ENCODE measurements around the gene VIT.
A peak's percentile ranks its signal among the peaks of the same experiment; 100 is the strongest.

VIT gene

GRCh38 chr2:36740061-36740460 is 43.6 kb downstream of the VIT start:
- no peak for DNase-seq (ENCODE audit: low spot score in 2 of 2)
- peaks cover 4% of the 10 kb centered on the region for H3K9me3 Mint-ChIP-seq
- H3K27ac Mint-ChIP-seq: no peak overlapping the region
- H3K4me3 Mint-ChIP-seq: no peak overlapping the region
- no peaks in the 10 kb centered on the region for H3K36me3 Mint-ChIP-seq
- peaks cover 14% of the 10 kb centered on the region for H3K27me3 Mint-ChIP-seq
- ATAC-seq (ENCODE audit: low read depth): no peak
- H3K4me1 Mint-ChIP-seq: peaks cover 3% of the 10 kb centered on the region

GRCh38 chr2:36741188-36741837 is 44.8 kb downstream of the VIT start:
- Mint-ChIP-seq H3K27ac (no peak overlapping the region), H3K4me1 (peaks cover 3% of the 10 kb centered on the region), H3K27me3 (peaks cover 13% of the 10 kb centered on the region), H3K4me3 (no peak overlapping the region), H3K36me3 (no peaks in the 10 kb centered on the region), H3K9me3 (peaks cover 4% of the 10 kb centered on the region)
- DNase-seq (ENCODE audit: low spot score in 2 of 2) (no peak), ATAC-seq (ENCODE audit: low read depth) (no peak)

- Mint-ChIP-seq H3K27ac (no peak overlapping the region), H3K4me1 (peaks cover 3% of the 10 kb centered on the region), H3K27me3 (peaks cover 19% of the 10 kb centered on the region), H3K4me3 (no peak overlapping the region), H3K36me3 (no peaks in the 10 kb centered on the region), H3K9me3 (peaks cover 6% of the 10 kb centered on the region)
- ATAC-seq (ENCODE audit: low read depth) (no peak), DNase-seq (ENCODE audit: low spot score in 2 of 2) (no peak)
Measured at GRCh38 chr2:36743954-36744353, 47.4 kb downstream of the VIT start.

- DNase-seq (ENCODE audit: low spot score in 2 of 2) (no peak), ATAC-seq (ENCODE audit: low read depth) (no peak)
- Mint-ChIP-seq H3K4me1 (no peaks in the 10 kb centered on the region), H3K27me3 (peaks cover 21% of the 10 kb centered on the region), H3K9me3 (peaks cover 6% of the 10 kb centered on the region), H3K27ac (no peak overlapping the region), H3K36me3 (no peaks in the 10 kb centered on the region), H3K4me3 (no peak overlapping the region)
Measured at GRCh38 chr2:36748166-36748565, 51.7 kb downstream of the VIT start.

GRCh38 chr2:36750101-36750500 is 53.6 kb downstream of the VIT start:
- DNase-seq (ENCODE audit: low spot score in 2 of 2): no peak
- Mint-ChIP-seq H3K27me3 (peaks cover 19% of the 10 kb centered on the region), H3K36me3 (no peaks in the 10 kb centered on the region), H3K4me3 (no peak overlapping the region), H3K27ac (no peak overlapping the region), H3K4me1 (no peaks in the 10 kb centered on the region), H3K9me3 (peaks cover 2% of the 10 kb centered on the region)
- no peak for ATAC-seq (ENCODE audit: low read depth)

GRCh38 chr2:36753706-36754221 is 57.3 kb downstream of the VIT start:
- H3K9me3 Mint-ChIP-seq: no peaks in the 10 kb centered on the region
- ATAC-seq (ENCODE audit: low read depth) (no peak), DNase-seq (ENCODE audit: low spot score in 2 of 2) (no peak)
- peaks cover 15% of the 10 kb centered on the region for H3K27me3 Mint-ChIP-seq
- H3K36me3 Mint-ChIP-seq: no peaks in the 10 kb centered on the region
- H3K27ac Mint-ChIP-seq: no peak overlapping the region
- no peak overlapping the region for H3K4me3 Mint-ChIP-seq
- no peaks in the 10 kb centered on the region for H3K4me1 Mint-ChIP-seq

- ATAC-seq (ENCODE audit: low read depth) (no peak), DNase-seq (ENCODE audit: low spot score in 2 of 2) (no peak)
- Mint-ChIP-seq H3K36me3 (no peaks in the 10 kb centered on the region), H3K9me3 (no peaks in the 10 kb centered on the region), H3K27me3 (peaks cover 11% of the 10 kb centered on the region), H3K4me1 (no peaks in the 10 kb centered on the region), H3K4me3 (no peak overlapping the region), H3K27ac (no peak overlapping the region)
Measured at GRCh38 chr2:36754578-36754977, 58.1 kb downstream of the VIT start.

- H3K4me1 Mint-ChIP-seq: no peaks in the 10 kb centered on the region
- ATAC-seq (ENCODE audit: low read depth) (no peak), DNase-seq (ENCODE audit: low spot score in 2 of 2) (no peak)
- H3K36me3 Mint-ChIP-seq: no peaks in the 10 kb centered on the region
- H3K4me3 Mint-ChIP-seq: no peak overlapping the region
- H3K27me3 Mint-ChIP-seq: peaks cover 12% of the 10 kb centered on the region
- no peaks in the 10 kb centered on the region for H3K9me3 Mint-ChIP-seq
- H3K27ac Mint-ChIP-seq: no peak overlapping the region
Measured at GRCh38 chr2:36756438-36756837, 59.9 kb downstream of the VIT start.

- Mint-ChIP-seq H3K27me3 (peaks cover 6% of the 10 kb centered on the region), H3K36me3 (peaks cover 1% of the 10 kb centered on the region), H3K4me1 (no peaks in the 10 kb centered on the region), H3K4me3 (no peak overlapping the region), H3K27ac (no peak overlapping the region), H3K9me3 (peaks cover 4% of the 10 kb centered on the region)
- ATAC-seq (ENCODE audit: low read depth): no peak
- no peak for DNase-seq (ENCODE audit: low spot score in 2 of 2)
Measured at GRCh38 chr2:36762764-36763490, 66.4 kb downstream of the VIT start.

GRCh38 chr2:36769106-36769505 is 72.6 kb downstream of the VIT start:
- DNase-seq (ENCODE audit: low spot score in 2 of 2) (no peak), ATAC-seq (ENCODE audit: low read depth) (no peak)
- H3K4me3 Mint-ChIP-seq: no peak overlapping the region
- peaks cover 4% of the 10 kb centered on the region for H3K9me3 Mint-ChIP-seq
- no peaks in the 10 kb centered on the region for H3K4me1 Mint-ChIP-seq
- no peak overlapping the region for H3K27ac Mint-ChIP-seq
- H3K36me3 Mint-ChIP-seq: peaks cover 1% of the 10 kb centered on the region
- H3K27me3 Mint-ChIP-seq: peaks cover 10% of the 10 kb centered on the region

- H3K4me1 Mint-ChIP-seq: no peaks in the 10 kb centered on the region
- DNase-seq (ENCODE audit: low spot score in 2 of 2) (peak in 1 of 2 donors; percentile 7), ATAC-seq (ENCODE audit: low read depth) (no peak)
- no peaks in the 10 kb centered on the region for H3K9me3 Mint-ChIP-seq
- no peak overlapping the region for H3K4me3 Mint-ChIP-seq
- H3K27me3 Mint-ChIP-seq: peaks cover 11% of the 10 kb centered on the region
- no peaks in the 10 kb centered on the region for H3K36me3 Mint-ChIP-seq
- H3K27ac Mint-ChIP-seq: no peak overlapping the region
Measured at GRCh38 chr2:36770542-36771287, 74.2 kb downstream of the VIT start.

GRCh38 chr2:36771671-36772070 is 75.2 kb downstream of the VIT start:
- ATAC-seq (ENCODE audit: low read depth): no peak
- Mint-ChIP-seq H3K27ac (no peak overlapping the region), H3K9me3 (no peaks in the 10 kb centered on the region)

GRCh38 chr2:36773947-36774346 is 77.4 kb downstream of the VIT start:
- Mint-ChIP-seq H3K4me3 (no peak overlapping the region), H3K36me3 (no peaks in the 10 kb centered on the region), H3K27ac (no peak overlapping the region), H3K9me3 (no peaks in the 10 kb centered on the region), H3K4me1 (no peaks in the 10 kb centered on the region), H3K27me3 (peaks cover 11% of the 10 kb centered on the region)
- DNase-seq (ENCODE audit: low spot score in 2 of 2) (no peak), ATAC-seq (ENCODE audit: low read depth) (no peak)

More at GRCh38 chr2:36771671-36772070, 75.2 kb downstream of the VIT start:
- Mint-ChIP-seq H3K27me3 (peaks cover 11% of the 10 kb centered on the region), H3K4me1 (no peaks in the 10 kb centered on the region), H3K36me3 (no peaks in the 10 kb centered on the region), H3K4me3 (no peak overlapping the region)
- DNase-seq (ENCODE audit: low spot score in 2 of 2): no peak

- peaks cover 8% of the 10 kb centered on the region for H3K27me3 Mint-ChIP-seq
- no peak overlapping the region for H3K4me3 Mint-ChIP-seq
- no peak overlapping the region for H3K27ac Mint-ChIP-seq
- H3K36me3 Mint-ChIP-seq: no peaks in the 10 kb centered on the region
- H3K4me1 Mint-ChIP-seq: no peaks in the 10 kb centered on the region
- no peak for DNase-seq (ENCODE audit: low spot score in 2 of 2)
- no peaks in the 10 kb centered on the region for H3K9me3 Mint-ChIP-seq
- no peak for ATAC-seq (ENCODE audit: low read depth)
Measured at GRCh38 chr2:36775261-36775660, 78.8 kb downstream of the VIT start.

Measured in memory B cell (primary cell).